GM12874 (cell line): ENCODE measurements around the gene OR2A2.

ENCODE experiments used
- CTCF ChIP-seq: IDR thresholded peaks from 2 replicates; pipeline ENCODE4 v1.5.1; 2011; ENCODE audit warnings: low read depth, mild to moderate bottlenecking, control low read depth, low read length, moderate library complexity; ENCODE audit not compliant: insufficient read depth

Gene OR2A2

DNA sequence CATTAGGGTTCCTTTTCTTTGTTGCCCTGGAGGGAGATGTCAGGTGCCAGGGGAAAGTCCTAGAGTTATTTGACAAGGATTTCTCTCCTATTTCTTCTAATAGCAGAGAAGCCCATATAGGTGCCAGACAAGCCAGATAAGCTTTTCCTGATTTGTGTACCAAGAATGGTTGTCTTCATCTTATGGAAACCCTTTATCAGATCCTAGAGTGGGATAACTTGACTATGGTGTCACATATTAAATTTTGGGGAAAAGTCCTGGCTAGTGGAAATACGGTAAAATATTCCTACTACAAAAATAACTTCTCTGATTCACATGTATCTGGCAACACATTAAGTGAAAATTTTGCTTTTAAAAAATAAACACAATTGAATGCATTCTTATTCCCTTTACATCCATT lies 22.2 kb upstream of the OR2A2 start:
- no peak for TF ChIP-seq CTCF

- no peak for TF ChIP-seq CTCF
Observed at GRCh38 chr7:144090667-144091066, 18.7 kb upstream of the OR2A2 start.

GRCh38 chr7:144098776-144099175 lies 10.6 kb upstream of the OR2A2 start:
- TF ChIP-seq CTCF: no peak

GRCh38 chr7:144100607-144101006 lies 8.8 kb upstream of the OR2A2 start:
- no peak for TF ChIP-seq CTCF

DNA sequence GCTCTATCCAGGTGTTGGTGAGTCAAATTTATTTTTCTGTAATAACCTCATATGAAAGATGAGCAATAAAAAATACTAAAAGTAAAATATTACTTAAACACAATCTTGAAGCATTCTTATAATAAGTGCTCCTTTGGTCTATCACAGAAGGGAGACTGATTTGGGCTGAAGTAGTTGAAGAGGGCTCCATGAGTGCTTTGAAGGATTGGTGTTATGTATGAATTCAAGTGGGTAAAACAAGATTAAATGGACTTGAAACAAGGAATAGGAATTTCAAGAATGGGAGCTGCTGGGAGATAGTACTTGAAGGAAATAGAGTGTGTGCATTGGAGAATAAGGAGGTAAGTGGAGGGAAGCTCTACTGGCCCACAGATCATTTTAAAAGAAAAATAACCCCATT lies 7.3 kb upstream of the OR2A2 start:
- no peak for TF ChIP-seq CTCF

- TF ChIP-seq CTCF: no peak
Observed at GRCh38 chr7:144105211-144105610, 4.2 kb upstream of the OR2A2 start.

DNA sequence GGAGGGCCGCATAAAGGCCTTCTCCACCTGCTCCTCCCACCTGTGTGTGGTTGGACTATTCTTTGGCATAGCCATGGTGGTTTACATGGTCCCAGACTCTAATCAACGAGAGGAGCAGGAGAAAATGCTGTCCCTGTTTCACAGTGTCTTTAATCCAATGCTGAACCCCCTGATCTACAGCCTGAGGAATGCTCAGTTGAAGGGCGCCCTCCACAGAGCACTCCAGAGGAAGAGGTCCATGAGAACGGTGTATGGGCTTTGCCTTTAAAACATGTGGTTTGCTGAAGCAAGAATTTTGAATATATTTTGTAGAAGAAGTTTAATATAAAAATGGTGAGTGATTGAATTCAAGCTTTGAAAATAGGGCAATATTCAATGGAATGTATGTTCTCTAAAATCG lies 889 bp downstream of the OR2A2 start:
- TF ChIP-seq CTCF: no peak

DNA sequence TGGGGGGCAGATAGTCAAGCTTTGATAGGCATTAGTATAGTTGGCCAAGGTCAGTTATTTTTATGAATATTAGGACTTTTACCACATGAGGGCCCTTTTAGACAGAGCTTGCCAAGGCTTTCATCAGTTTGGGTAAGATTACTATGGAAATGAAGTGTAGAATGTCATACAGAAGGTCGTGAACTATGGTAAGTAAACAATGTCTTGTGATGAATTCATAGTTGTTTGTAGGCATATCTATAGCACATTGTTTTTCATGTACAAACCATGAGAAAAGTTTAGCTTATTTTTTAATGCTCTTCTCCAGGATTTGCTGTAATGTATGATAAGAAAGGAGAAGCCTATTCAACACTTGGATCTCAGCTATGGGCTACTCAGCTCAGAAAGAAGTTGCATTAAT lies 4.3 kb downstream of the OR2A2 start:
- no peak for TF ChIP-seq CTCF
